Progenitor cell of endocrine pancreas (in vitro differentiated cells): ENCODE results near the gene ISOC1. TPM values are rescaled to one million over a fixed set of nuclear protein-coding genes. Genes with fewer than 3 reads are reported as not detected.

Experiments
- DNase-seq: peaks from one replicate; pipeline ENCODE4 v3.0.0; 2021; ENCODE audit warnings: low spot score; ENCODE audit not compliant: unreplicated experiment
- H3K27ac Mint-ChIP-seq: 2 replicates; pipeline ENCODE4 v1.8.0; 2021; ENCODE audit warnings: mild to moderate bottlenecking, moderate library complexity, mixed read lengths
- H3K27me3 Mint-ChIP-seq: 2 replicates; pipeline ENCODE4 v1.8.0; 2021; ENCODE audit warnings: mixed read lengths
- H3K36me3 Mint-ChIP-seq: 2 replicates; pipeline ENCODE4 v1.8.0; 2022; ENCODE audit warnings: mixed read lengths; ENCODE audit not compliant: insufficient read depth
- H3K4me1 Mint-ChIP-seq: 2 replicates; pipeline ENCODE4 v1.8.0; 2021; ENCODE audit warnings: low read depth, mixed read lengths
- H3K4me3 Mint-ChIP-seq: 2 replicates; pipeline ENCODE4 v1.8.0; 2021; ENCODE audit warnings: low read depth, mild to moderate bottlenecking, moderate library complexity, mixed read lengths
- H3K9me3 Mint-ChIP-seq: 2 replicates; pipeline ENCODE4 v1.8.0; 2021; ENCODE audit warnings: low read depth, mixed read lengths
- CTCF ChIP-seq: fragments of 200-600 bp; sonication (generic); IDR thresholded peaks from one replicate; pipeline ENCODE4 v1.5.0; 2021; ENCODE audit warnings: antibody characterized with exemption, mild to moderate bottlenecking; ENCODE audit not compliant: unreplicated experiment
- total RNA-seq: library from RNA; stranded (reverse); gene quantifications from 2 replicates; pipeline ENCODE4 v1.2.1, GENCODE V29; 2021

ISOC1 gene
- total RNA-seq, 1 donor from 2014 or later = 29.4 TPM

GRCh38 chr5:129110742-129111141, 16.2 kb downstream of the ISOC1 start:
- peaks cover 15% of the 10 kb centered on the region for H3K36me3 Mint-ChIP-seq
- H3K27me3 Mint-ChIP-seq = no peaks in the 10 kb centered on the region
- no peaks in the 10 kb centered on the region for H3K9me3 Mint-ChIP-seq
- DNase-seq = no peak
- H3K4me3 Mint-ChIP-seq = no peak overlapping the region
- no peak for TF ChIP-seq CTCF
- no peak overlapping the region for H3K27ac Mint-ChIP-seq
- no peaks in the 10 kb centered on the region for H3K4me1 Mint-ChIP-seq

GRCh38 chr5:129111351-129111750, 16.8 kb downstream of the ISOC1 start:
- Mint-ChIP-seq H3K4me3 (no peak overlapping the region), H3K27ac (no peak overlapping the region), H3K4me1 (no peaks in the 10 kb centered on the region), H3K9me3 (no peaks in the 10 kb centered on the region), H3K27me3 (no peaks in the 10 kb centered on the region), H3K36me3 (peaks cover 13% of the 10 kb centered on the region)
- no peak for TF ChIP-seq CTCF
- DNase-seq = no peak

GRCh38 chr5:129112295-129112694, 17.7 kb downstream of the ISOC1 start:
- H3K9me3 Mint-ChIP-seq = no peaks in the 10 kb centered on the region
- H3K27ac Mint-ChIP-seq = no peak overlapping the region
- H3K4me1 Mint-ChIP-seq = no peaks in the 10 kb centered on the region
- H3K27me3 Mint-ChIP-seq = no peaks in the 10 kb centered on the region
- no peak overlapping the region for H3K4me3 Mint-ChIP-seq
- peaks cover 8% of the 10 kb centered on the region for H3K36me3 Mint-ChIP-seq
- DNase-seq = no peak
- no peak for TF ChIP-seq CTCF

- Mint-ChIP-seq H3K4me3 (no peak overlapping the region), H3K4me1 (peaks cover 11% of the 10 kb centered on the region), H3K27me3 (no peaks in the 10 kb centered on the region), H3K27ac (no peak overlapping the region), H3K36me3 (peaks cover 6% of the 10 kb centered on the region), H3K9me3 (no peaks in the 10 kb centered on the region)
- peak; percentile 17 for TF ChIP-seq CTCF
- DNase-seq = no peak
Observed at GRCh38 chr5:129113867-129114266, 19.3 kb downstream of the ISOC1 start.

- Mint-ChIP-seq H3K4me3 (no peak overlapping the region), H3K27me3 (no peaks in the 10 kb centered on the region), H3K9me3 (no peaks in the 10 kb centered on the region), H3K36me3 (peaks cover 1% of the 10 kb centered on the region), H3K27ac (no peak overlapping the region), H3K4me1 (peaks cover 11% of the 10 kb centered on the region)
- TF ChIP-seq CTCF = no peak
- DNase-seq = no peak
Observed at GRCh38 chr5:129114539-129115193, 20.1 kb downstream of the ISOC1 start.
